ENCODE results near the gene CDKN1C.

The CDKN1C gene

GRCh38 chr11:2922655-2923054 is 37.1 kb upstream of the CDKN1C start:
- DNase-seq, result no peak

- DNase-seq, result no peak
These were observed 36.3 kb upstream of the CDKN1C start for GRCh38 chr11:2921742-2922493.

GRCh38 chr11:2921261-2921660 is 35.7 kb upstream of the CDKN1C start:
- no peak for DNase-seq

GRCh38 chr11:2920343-2920742 is 34.8 kb upstream of the CDKN1C start:
- DNase-seq, result no peak

- DNase-seq, result no peak
These were observed 34.3 kb upstream of the CDKN1C start for GRCh38 chr11:2919837-2920236.

GRCh38 chr11:2919188-2919587 is 33.6 kb upstream of the CDKN1C start:
- no peak for DNase-seq

- DNase-seq, result no peak
These were observed 32.4 kb upstream of the CDKN1C start for GRCh38 chr11:2917842-2918490.

- DNase-seq, result no peak
These were observed 31.5 kb upstream of the CDKN1C start for GRCh38 chr11:2916892-2917645.

GRCh38 chr11:2916114-2916891 is 30.7 kb upstream of the CDKN1C start:
- DNase-seq, result no peak

GRCh38 chr11:2915473-2915872 is 29.9 kb upstream of the CDKN1C start:
- no peak for DNase-seq

GRCh38 chr11:2914455-2915195 is 29.1 kb upstream of the CDKN1C start:
- DNase-seq, result no peak

GRCh38 chr11:2913776-2914175 is 28.2 kb upstream of the CDKN1C start:
- no peak for DNase-seq

- no peak for DNase-seq
These were observed 27.4 kb upstream of the CDKN1C start for GRCh38 chr11:2913019-2913431.

GRCh38 chr11:2912498-2912897 is 26.9 kb upstream of the CDKN1C start:
- peak; percentile 54 for DNase-seq

- no peak for DNase-seq
These were observed 26.3 kb upstream of the CDKN1C start for GRCh38 chr11:2911785-2912391.

GRCh38 chr11:2911088-2911784 is 25.7 kb upstream of the CDKN1C start:
- no peak for DNase-seq

- DNase-seq, result no peak
These were observed 24.9 kb upstream of the CDKN1C start for GRCh38 chr11:2910401-2910955.

GRCh38 chr11:2909133-2909902 is 23.7 kb upstream of the CDKN1C start:
- no peak for DNase-seq

GRCh38 chr11:2908130-2908529 is 22.6 kb upstream of the CDKN1C start:
- DNase-seq, result no peak

- DNase-seq, result peak; percentile 28
These were observed 19.7 kb upstream of the CDKN1C start for GRCh38 chr11:2905299-2905698.
